DOHH2 (cell line): ENCODE data around the gene RALA.

Experiments used
- EZH2phosphoT487 ChIP-seq: fragments of 200-600 bp; sonication (generic); IDR thresholded peaks from 2 replicates; pipeline ENCODE4 v1.6.1; 2017; ENCODE audit warnings: borderline replicate concordance, mild to moderate bottlenecking, antibody characterized with exemption, low read length, moderate library complexity, mixed read lengths
- TF ChIP-seq, protein P1 (sequence below): fragments of 200-600 bp; sonication (generic); IDR thresholded peaks from one replicate; pipeline ENCODE4 v1.5.1; 2014; ENCODE audit warnings: antibody characterized with exemption, mild to moderate bottlenecking, low read depth, low read length; ENCODE audit not compliant: poor library complexity, severe bottlenecking

DNA sequence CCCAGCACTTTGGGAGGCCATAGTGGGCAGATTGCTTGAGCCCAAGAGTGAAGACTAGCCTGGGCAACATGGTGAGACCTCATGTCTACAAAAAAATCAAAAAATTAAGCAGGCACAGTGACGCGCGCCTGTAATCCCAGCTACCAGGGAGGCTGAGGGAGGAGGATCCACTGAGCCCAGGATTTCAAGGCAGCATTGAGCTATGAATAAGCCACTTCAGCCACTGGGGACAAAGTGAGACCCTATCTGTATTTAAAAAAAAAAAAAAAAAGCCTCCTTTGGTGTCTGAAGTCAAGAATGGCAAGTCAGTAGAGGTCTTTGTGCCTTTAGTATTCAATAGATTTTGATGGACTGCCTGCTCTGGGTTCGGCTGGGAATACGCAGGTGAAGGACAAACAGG lies 85.7 kb downstream of the RALA start:
- TF ChIP-seq, protein P1, sequence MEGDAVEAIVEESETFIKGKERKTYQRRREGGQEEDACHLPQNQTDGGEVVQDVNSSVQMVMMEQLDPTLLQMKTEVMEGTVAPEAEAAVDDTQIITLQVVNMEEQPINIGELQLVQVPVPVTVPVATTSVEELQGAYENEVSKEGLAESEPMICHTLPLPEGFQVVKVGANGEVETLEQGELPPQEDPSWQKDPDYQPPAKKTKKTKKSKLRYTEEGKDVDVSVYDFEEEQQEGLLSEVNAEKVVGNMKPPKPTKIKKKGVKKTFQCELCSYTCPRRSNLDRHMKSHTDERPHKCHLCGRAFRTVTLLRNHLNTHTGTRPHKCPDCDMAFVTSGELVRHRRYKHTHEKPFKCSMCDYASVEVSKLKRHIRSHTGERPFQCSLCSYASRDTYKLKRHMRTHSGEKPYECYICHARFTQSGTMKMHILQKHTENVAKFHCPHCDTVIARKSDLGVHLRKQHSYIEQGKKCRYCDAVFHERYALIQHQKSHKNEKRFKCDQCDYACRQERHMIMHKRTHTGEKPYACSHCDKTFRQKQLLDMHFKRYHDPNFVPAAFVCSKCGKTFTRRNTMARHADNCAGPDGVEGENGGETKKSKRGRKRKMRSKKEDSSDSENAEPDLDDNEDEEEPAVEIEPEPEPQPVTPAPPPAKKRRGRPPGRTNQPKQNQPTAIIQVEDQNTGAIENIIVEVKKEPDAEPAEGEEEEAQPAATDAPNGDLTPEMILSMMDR: no peak
- no peak for TF ChIP-seq EZH2phosphoT487
